Left cardiac atrium (tissue), 4 donors: ENCODE measurements around the gene CD96. TPM values are rescaled to one million over a fixed set of nuclear protein-coding genes. Genes with fewer than 3 reads are reported as not detected.
"Not testable (repeated sequence)": the region's sequence is repeated elsewhere in the genome, so short reads cannot be mapped to it uniquely, and the experiment has no call there.

Source experiments
- ATAC-seq, 2 donors: fragments of 200-7000 bp; cut with Tn5 transposase; one replicate each; pipeline ENCODE4 v1.9.1; 2020; ENCODE audit warnings: mild to moderate bottlenecking in 2 of 2, moderate library complexity in 2 of 2
- DNase-seq: peaks from one replicate; pipeline ENCODE4 v3.0.0-alpha.2; 2020
- intact Hi-C, 2 donors: fragments of 100-400 bp; cut with DNase I; formaldehyde crosslinking; loops; one replicate each; pipeline versions ENCODE4 v1.14.1 to v1.15.1; 2022 to 2023
- long read RNA-seq: library from polyadenylated mRNA; unstranded; transcript quantifications from one replicate; pipeline ENCODE4 v2.0.0, GENCODE V29; 2021
- total RNA-seq, 2 donors: library from RNA; stranded (reverse); fragmentation: NEBNext Ultra II Directional; extraction: Animal tissue kit (Norgen Biotek cat#: 25700); gene quantifications; one replicate each; pipeline ENCODE4 v1.2.1, GENCODE V29; 2021
- donor health status: DM: no; HTN: yes; CAD: no.
- donor health status: DM: no; HTN: yes; CAD: no; lungs with severe emphysema.
- donor health status: DM: yes; HTN: yes; CAD: no.
- donor health status: Dilated cardiomyopathy.

The CD96 gene, protein sequence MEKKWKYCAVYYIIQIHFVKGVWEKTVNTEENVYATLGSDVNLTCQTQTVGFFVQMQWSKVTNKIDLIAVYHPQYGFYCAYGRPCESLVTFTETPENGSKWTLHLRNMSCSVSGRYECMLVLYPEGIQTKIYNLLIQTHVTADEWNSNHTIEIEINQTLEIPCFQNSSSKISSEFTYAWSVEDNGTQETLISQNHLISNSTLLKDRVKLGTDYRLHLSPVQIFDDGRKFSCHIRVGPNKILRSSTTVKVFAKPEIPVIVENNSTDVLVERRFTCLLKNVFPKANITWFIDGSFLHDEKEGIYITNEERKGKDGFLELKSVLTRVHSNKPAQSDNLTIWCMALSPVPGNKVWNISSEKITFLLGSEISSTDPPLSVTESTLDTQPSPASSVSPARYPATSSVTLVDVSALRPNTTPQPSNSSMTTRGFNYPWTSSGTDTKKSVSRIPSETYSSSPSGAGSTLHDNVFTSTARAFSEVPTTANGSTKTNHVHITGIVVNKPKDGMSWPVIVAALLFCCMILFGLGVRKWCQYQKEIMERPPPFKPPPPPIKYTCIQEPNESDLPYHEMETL
- total RNA-seq, result 1 to 10 TPM; 1.6 to 2.9 TPM
- long read RNA-seq, partial matches to known transcripts, result 0 of 1 reads
- long read RNA-seq, other reads (novel, unspliced or antisense), result 1 of 1 reads

DNA sequence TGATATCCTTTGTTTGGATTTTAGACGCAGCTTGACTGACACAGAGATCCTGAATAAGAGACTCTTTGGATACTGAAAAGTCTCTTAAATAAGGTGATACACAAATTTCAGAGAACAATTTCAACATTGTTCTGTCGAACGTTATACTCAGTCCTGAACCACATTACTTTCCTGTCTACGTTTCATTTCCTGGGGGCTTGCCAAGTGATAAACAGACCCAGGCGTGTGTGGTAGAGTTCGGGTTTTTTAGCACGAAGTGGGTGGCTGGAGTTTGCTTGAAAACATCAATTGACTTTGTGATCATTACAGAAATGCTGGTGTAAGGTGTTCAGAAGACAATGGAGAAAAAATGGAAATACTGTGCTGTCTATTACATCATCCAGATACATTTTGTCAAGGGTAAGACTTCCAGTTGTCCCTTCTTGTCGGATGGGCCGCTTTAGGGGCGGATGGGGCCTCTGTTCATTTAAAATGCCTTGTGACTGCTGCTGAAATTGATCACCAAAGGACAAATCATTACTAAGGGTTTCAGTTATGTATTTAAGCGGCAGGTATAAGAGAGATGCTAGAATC, at the start of gene CD96:
Gene CD96, plus strand, starts transcription at position 287 of the 573 bp plus-strand sequence. Its CDS starts 52 bp downstream, at position 339.
- ATAC-seq (peak; percentile 39 to 73), DNase-seq (no peak)
- intact Hi-C loops, result no loop called here

DNA sequence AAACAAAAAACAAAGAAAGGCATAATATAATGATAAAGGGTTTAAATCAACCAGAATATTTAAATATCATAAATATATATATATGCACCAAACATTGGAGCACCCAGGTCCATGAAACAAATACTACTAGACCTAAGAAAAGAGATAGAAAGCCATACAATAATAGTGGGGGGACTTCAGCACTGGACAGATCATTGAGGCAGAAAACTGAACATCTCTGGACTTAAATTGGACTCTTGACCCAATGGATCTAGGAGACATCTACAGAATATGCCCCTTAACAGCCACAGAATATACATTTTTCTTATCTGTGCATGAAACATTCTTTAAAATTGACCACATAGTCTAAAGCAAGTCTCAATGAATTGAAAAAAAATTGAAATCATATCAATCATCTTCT, 48.7 kb upstream of the CD96 start:
- intact Hi-C loops, result no loop called here
- ATAC-seq, result no peak
- no peak for DNase-seq

DNA sequence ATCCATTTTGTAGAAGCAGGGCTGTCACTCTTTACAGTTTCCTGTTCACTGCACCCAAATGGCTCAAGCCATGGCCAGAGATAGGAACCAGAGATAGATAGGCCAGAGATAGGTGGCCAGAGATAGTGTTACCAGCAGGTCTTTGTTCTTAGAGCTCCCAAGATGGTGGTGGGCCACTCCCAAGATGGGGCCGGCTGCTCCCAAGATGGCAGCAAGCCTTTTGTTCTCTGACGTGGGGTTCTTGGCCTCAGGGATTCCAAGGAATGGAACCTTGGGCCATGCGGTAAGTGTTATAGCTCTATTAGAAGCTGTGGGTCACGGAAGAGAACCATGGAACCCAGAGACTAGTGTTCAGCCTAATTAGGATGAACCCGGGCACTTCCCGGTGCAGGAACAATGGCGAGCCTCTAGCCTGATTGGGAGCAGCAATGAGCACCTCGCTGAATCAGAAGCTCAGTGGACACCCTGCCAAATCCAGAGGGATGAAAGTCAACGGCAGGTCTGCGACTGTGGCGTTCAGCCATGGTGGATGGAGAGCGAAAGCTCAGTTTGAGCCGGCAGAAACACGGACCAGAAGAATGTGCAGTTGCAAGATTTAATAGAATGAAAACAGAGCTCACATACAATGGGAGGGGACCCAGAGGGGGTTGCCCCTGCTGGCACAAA, 45.0 kb upstream of the CD96 start:
- DNase-seq (no peak), ATAC-seq (no peak)
- intact Hi-C loops, result no loop called here

DNA sequence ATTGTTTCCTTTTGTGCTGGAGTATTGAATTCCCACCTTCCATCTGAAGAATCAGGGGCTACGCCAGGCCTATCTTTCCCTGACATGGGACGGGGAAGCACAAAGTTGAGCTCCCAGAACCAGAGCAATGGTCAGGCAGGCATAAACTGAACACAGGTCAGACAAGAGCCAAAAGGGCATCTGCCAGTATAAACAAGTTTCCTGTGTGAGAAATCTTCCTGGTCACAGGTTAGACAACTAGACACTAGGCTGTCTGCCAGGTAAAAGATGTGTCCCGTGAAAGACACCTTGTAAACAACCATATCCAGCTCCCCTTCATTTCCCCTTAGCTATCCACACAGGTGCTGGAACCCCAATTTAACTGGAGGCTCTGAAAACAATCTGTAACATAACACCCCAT, 44.0 kb upstream of the CD96 start:
- intact Hi-C loops, result no loop called here
- ATAC-seq (no peak), DNase-seq (no peak)

DNA sequence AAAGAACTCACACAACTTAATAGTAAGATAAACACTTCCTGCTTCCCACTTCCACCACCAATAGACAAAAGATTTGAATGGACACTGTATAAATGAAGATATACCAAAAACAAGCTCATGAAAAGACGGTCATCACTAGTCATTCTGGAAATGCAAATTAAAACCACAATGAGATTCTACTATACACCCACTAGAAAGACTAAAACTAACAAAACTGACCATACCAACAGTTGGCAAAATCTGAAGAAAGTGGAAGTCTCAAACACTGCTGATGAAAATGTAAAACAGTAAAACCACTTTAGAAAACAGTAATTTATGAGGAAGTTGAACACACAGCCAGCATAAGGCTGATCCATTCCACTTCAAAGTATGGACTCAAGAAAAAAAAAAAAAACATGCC, 35.6 kb upstream of the CD96 start:
- intact Hi-C loops, result no loop called here
- ATAC-seq (no peak), DNase-seq (no peak)

DNA sequence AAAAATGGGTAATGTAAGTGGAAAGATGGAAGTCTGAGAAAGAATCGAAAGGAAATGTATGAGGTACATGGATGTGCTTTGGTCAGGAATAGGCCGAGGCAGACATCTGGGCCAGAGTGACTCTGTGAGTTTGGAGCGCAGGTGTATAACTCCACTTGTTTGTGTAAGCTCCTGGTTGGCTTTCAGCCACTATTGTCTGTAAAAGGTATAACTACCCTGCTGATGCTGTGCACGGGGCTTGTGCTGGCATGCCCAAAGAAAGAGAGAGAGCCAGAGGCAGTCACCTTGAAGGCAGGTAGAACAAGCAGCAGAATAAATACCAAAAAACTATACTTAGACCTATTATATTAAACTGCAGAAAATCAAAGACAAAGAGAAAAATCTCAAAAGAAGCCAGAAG, 32.7 kb upstream of the CD96 start:
- DNase-seq (no peak), ATAC-seq (no peak)
- intact Hi-C loops, result no loop called here

DNA sequence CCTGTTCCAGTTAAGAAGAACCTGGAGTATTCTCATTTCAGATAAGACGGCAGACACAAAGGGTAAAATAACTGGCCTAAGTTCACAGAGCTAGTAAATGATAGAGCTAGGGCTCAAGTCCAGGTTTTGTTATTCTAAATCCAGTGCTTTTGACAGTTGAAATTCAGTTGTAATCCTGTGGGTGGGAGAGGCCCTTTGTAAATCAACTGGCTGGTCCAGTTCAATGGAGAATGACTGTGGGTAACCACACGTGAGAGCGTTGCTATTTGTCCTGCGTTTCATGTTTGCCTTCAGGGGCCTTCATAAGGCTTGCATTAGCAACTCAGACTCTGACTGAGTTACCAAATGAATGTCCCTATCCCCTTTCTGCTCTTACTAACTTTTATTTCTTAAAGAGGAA, 24.2 kb upstream of the CD96 start:
- intact Hi-C loops, result no loop called here
- DNase-seq (no peak), ATAC-seq (no peak)

DNA sequence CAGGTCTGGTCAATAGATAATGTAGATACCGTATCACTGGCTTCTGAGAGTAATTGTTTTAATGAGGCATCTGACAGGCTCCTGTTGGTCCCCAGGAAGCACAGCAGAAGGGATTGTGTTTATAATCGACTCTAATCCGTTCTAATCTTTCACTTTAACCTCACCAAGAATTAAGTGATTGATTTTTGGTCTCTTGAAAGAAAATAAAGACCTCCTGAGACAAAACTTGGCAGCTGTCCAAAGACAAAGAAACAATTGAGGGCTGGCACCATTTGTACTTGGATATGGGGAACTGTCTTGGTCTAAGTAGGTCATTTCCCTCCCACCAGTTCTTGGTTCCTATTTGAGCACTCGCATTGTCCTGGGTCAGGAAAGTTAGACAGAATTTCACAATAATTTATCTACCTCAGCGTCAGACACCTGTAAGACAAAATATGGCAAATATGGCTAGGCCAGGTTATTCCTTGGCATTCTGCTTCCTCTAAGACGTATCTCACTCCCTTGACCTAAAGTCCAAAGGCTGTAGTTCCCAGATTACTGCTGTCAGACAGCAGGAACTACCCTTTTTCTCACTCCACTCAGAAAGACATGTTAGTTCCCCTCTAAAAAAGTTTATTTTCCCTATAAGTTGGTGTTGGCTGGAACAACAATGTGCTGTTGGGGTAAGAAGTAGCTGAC, 22.7 kb upstream of the CD96 start:
- intact Hi-C loops, result no loop called here
- no peak for DNase-seq

DNA sequence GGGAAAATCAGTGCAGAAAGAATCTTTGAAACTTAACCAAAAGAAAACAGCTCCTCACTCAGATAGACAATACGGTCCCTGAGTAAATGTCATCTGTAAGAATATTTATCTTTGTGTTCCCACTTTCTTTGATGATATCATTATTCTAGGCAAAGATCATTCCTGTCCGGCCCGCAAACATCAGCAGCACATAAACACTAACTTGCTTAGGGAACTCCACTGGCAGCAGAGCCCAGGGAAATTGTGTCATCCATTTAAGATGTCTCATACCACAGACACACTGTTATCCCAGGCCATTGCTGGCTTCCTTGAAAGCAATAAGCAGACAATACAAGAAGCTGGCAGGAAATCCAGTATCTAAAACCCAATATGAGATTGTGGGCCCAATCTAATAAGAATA, 20.1 kb upstream of the CD96 start:
- intact Hi-C loops, result no loop called here
- no peak for ATAC-seq
- DNase-seq, result no peak

More for the DNA sequence above, 22.7 kb upstream of the CD96 start:
- no peak for ATAC-seq

DNA sequence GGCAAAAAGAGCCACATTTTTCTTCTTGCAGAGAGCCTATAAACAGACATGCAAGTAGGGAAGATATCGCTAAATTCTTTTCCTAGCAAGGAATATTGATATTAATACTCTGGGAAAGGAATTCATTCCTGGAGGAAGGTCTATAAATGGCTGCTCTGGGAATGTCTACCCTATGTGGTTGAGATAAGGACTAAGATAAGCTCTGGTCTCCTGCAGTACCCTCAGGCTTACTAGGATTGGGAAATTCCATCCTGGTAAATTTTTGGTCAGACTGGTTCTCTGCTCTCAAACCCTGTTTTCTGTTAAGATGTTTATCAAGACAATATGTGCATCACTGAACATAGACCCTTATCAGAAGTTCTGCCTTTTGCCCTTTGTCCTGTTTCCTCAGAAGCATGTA, 17.5 kb upstream of the CD96 start:
- DNase-seq, ATAC-seq, intact Hi-C loops: not testable (repeated sequence)

DNA sequence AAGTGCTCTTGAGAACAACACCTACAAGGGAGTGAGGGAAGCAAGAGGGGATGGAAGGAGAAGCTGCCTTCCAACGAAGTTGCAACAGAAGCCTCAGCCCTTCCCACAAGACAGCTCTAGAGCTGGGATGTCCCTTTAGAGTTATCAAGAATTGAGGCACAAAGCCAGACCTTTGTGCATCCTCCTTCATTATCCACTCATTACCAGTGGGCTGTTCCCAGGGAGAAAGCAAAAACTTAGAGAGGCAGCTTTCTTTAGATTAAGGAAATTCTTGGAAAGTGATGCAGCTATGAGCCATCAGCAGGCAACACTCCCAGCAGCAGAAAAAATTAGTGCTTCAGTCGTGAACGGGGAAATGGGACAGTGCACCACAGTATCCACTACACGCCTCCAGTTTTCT, 10.6 kb upstream of the CD96 start:
- intact Hi-C loops, result no loop called here
- ATAC-seq, result peak in 1 of 2 donors; percentile 64
- DNase-seq, result no peak

DNA sequence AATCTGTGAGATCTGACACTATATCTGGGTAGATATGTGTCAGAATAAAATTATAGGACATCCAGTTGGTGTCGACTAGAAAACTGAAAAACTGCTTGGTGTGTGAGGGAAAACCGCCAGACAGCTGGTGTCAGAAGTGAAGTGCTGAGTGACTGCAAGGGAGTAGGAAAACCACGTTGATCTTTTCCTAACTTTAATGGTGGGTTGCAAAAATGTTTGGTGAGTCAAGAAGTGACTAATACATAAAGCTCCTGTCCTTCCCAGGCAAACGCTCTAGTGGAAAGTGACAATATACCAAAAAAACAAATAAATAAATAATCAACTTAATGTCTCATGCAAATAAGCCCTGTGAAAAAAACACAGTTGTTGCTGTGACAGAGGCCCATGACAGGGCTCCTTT, 7.3 kb upstream of the CD96 start:
- no peak for ATAC-seq
- intact Hi-C loops, result no loop called here

DNA sequence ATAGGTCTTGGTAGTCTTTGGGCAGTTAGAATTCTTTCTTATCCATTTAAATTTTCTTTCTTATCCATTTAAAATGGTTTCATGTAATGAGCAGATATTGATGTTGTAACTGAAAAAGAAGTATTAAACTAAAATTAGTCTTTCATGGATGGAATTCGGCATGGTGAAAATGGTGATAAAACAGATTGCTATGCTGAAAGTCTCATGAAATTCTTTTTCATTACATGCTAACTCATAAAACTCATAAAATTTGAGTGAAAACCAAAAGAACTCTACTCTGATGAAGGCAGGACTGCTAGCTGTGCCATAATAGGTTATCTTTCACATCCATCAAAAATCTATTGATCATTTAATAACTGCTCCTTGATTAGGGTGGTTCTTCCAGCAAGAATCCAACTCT, 3.9 kb upstream of the CD96 start:
- no peak for DNase-seq
- no peak for ATAC-seq
- intact Hi-C loops, result no loop called here

More for the DNA sequence above, 7.3 kb upstream of the CD96 start:
- DNase-seq, result no peak

DNA sequence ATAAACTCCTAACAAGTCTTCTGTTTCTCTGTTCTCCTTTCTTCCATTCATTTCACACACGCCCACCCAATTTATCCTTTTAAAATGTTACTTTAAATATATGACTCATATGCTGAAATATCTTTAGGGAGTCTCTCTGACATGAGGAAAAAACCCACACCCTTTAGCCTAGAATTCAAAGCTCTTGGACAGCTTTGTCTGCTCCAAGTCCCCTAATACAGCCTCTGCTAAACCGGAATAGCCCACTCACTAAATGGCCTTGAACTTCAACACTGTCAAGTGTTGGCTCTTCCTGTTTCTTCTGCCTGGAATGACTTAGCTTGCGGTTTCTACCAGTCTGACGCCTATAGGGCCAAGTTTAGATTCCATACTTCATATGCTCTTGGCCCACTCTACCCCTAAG, 3.3 kb upstream of the CD96 start:
- ATAC-seq (peak in 1 of 2 donors; percentile 77), DNase-seq (no peak)
- intact Hi-C loops, result no loop called here

DNA sequence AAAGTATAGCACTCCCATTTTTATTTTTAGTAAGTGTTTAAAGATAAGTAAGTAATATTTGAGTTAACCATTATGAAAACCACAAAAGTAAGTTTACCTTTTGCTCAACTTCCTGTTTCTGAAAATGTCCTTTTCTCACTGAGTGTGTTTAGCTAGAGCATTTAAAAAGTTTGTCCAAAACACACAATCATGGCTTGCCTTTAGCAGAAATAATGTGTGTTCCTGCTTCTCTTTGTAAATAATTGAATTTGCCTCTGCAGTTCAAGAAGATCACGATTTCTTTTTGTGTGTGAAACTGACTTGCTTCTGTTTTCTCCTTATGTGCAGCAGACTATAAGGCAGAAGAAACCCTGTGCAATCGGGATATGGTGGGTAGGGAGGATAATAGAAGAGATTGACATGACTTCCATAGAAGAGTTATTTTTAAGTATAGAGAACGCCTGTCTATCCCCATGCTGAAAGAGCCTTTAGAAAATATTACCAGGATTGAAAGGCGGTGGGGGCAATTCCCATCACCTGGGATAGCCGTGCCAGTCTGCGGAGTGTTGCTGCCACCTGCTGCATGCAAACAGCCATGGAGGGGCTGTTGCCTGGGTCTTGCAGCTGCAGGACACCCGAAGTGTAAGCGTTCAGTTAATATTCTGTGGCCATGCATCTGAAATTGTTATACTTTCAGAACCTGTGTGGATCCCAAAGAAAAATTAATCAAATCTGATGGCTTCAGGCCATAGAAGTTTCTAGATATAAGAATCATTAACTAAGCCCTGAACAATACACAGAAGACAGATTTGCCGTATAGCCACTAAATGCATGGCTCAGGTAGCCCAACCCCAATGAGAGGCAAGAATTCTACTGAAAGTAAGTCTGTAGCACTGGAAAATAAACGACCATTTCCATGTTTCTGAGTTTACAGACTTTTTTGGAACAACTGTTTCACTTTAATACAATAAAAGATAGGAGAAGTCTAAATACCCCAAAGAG, 2.4 kb upstream of the CD96 start:
- ATAC-seq, result peak; percentile 77 to 90
- peak; percentile 22 for DNase-seq
- intact Hi-C loops, result no loop called here

DNA sequence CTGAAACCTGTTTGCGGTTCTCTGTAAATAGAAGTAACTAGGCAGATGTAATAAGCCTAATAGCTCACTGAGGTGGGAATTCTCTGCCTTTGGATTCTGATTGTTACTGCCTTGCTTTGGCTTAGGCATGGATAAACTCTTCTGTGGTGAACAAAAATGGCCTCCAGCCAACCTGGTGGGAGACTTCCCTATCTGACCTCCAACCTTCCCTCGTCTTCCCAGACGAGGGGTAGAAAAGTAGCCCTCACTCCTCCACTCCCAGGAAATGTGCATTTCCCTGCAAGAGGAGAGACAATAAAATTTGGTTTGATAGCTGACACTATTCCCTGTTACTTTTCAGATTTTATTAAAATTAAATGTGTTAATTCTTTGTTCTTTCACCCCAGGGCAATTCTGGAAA, 606 bp upstream of the CD96 start:
- no peak for DNase-seq
- ATAC-seq, result no peak
- intact Hi-C loops, result no loop called here

DNA sequence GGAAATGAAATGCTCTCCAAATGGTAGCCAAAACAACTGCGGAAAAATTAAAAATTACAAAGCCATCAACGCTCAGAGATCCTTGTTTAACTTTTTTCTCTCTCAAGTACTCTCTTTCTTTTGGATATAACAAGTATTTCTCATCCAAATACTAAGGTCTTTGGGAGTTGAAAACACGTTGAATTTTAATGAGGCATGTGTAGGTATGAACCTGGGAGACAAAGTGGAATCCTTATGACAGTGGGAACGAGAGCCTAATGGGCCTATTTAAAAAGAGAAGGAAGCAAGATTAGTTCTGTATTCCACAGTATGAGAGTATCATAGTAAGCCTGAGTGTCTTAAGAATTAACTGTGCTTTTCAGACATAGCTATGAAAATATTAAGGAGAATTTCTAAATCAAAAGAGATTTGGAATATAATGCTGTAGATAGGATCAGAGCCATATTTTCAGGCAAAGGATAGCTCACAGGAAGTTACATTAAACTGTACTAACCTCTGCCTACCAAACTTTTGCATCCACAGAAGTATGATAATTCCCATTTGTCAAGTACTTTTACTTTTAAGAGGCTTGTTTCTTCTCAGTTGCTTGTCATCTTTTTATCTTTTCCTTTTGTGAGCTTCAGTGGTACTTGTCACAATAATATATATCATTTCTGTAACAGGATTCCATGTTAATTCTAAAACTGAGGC, 759 bp downstream of the CD96 start:
- no peak for ATAC-seq
- no peak for DNase-seq
- intact Hi-C loops, result no loop called here

DNA sequence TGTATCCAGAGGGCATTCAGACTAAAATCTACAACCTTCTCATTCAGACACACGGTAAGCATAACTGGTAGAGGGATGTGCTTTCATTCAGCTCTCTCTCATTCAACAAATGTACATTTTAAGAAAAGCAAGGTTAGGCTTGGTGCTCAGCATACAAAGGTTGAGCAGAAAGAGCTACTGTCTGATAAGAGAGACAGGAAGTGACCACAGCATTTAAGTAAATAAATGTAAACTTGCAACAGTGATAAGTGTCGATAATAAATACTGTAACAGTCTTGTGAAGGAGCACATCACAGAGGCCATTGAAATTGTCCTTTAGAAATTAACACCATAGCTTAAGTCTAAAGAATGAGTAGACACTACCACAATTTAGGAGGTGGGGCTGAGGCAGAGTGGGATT, 3.4 kb downstream of the CD96 start:
- intact Hi-C loops, result no loop called here
- DNase-seq, result no peak
- ATAC-seq, result no peak
